DND-41 (cell line): ENCODE data around the gene CLPTM1L.
"Not testable (repeated sequence)": the region's sequence is repeated elsewhere in the genome, so short reads cannot be mapped to it uniquely, and the experiment has no call there.

Source experiments
- ATAC-seq: fragments of 200-7000 bp; cut with Tn5 transposase; 3 replicates; pipeline ENCODE4 v1.9.1; 2021; ENCODE audit warnings: low read depth; ENCODE audit not compliant: insufficient read depth
- DNase-seq: peaks from one replicate; pipeline ENCODE4 v3.0.0-alpha.2; 2020
- H2AFZ ChIP-seq: 2 replicates; pipeline ENCODE4 v1.6.0; 2012; ENCODE audit warnings: low read depth, low read length
- H3K27ac ChIP-seq: 2 replicates; pipeline ENCODE4 v1.5.1; 2012; ENCODE audit warnings: low read length, inconsistent platforms
- H3K27me3 ChIP-seq: fragments of 200-600 bp; sonication (generic); 2 replicates; pipeline ENCODE4 v1.6.0; 2012; ENCODE audit warnings: low read length, mild to moderate bottlenecking, inconsistent platforms; ENCODE audit not compliant: insufficient read depth, poor library complexity
- H3K36me3 ChIP-seq: 2 replicates; pipeline ENCODE4 v1.5.1; 2012; ENCODE audit warnings: low read length, inconsistent platforms; ENCODE audit not compliant: insufficient read depth
- H3K4me1 ChIP-seq: 2 replicates; pipeline ENCODE4 v1.5.1; 2012; ENCODE audit warnings: mild to moderate bottlenecking, low read length; ENCODE audit not compliant: insufficient read depth
- H3K4me2 ChIP-seq: 2 replicates; pipeline ENCODE4 v1.6.0; 2012; ENCODE audit warnings: mild to moderate bottlenecking, moderate library complexity, low read length, inconsistent platforms; ENCODE audit not compliant: insufficient read depth
- H3K4me3 ChIP-seq, 2 experiments: fragments of 200-600 bp in 1 of 2; shearing (Covaris generic) in 1 of 2; 2 replicates each; pipeline ENCODE4 v1.5.1; 2012 to 2016; ENCODE audit warnings: inconsistent platforms in 2 of 2, low read length in 2 of 2, mild to moderate bottlenecking in 2 of 2, low read depth in 1 of 2, moderate library complexity in 1 of 2
- H3K79me2 ChIP-seq: 2 replicates; pipeline ENCODE4 v1.6.0; 2012; ENCODE audit warnings: low read length, inconsistent platforms; ENCODE audit not compliant: insufficient read depth
- H3K9ac ChIP-seq: 2 replicates; pipeline ENCODE4 v1.6.0; 2012; ENCODE audit warnings: low read depth, mild to moderate bottlenecking, inconsistent platforms, low read length, moderate library complexity
- H3K9me3 ChIP-seq: 2 replicates; pipeline ENCODE4 v1.5.1; 2012; ENCODE audit warnings: low read length, moderate library complexity, mild to moderate bottlenecking, inconsistent platforms; ENCODE audit not compliant: insufficient read depth, severe bottlenecking
- H4K20me1 ChIP-seq: 2 replicates; pipeline ENCODE4 v1.6.0; 2012; ENCODE audit warnings: low read length; ENCODE audit not compliant: insufficient read depth
- CTCF ChIP-seq: IDR thresholded peaks from 2 replicates; pipeline ENCODE4 v1.5.1; 2012; ENCODE audit warnings: borderline replicate concordance, low read length, moderate library complexity, mild to moderate bottlenecking; ENCODE audit not compliant: poor library complexity, severe bottlenecking; ENCODE audit errors: extremely low read depth
- EZH2 ChIP-seq: IDR thresholded peaks from 3 replicates; pipeline ENCODE4 v1.6.1; 2012; ENCODE audit warnings: borderline replicate concordance, low read depth, mild to moderate bottlenecking, moderate library complexity, low read length, inconsistent platforms; ENCODE audit not compliant: severe bottlenecking

CLPTM1L gene

GRCh38 chr5:1334831-1335539 lies 9.9 kb downstream of the CLPTM1L start:
- no peak for DNase-seq
- H3K9ac ChIP-seq: no peak overlapping the region
- H3K4me2 ChIP-seq: no peak overlapping the region
- no peak overlapping the region for H2AFZ ChIP-seq
- peaks cover 91% of the 10 kb centered on the region for H3K79me2 ChIP-seq
- no peaks in the 10 kb centered on the region for H3K27me3 ChIP-seq
- ATAC-seq: no peak
- peaks cover 98% of the 10 kb centered on the region for H3K36me3 ChIP-seq
- peaks cover 76% of the 10 kb centered on the region for H4K20me1 ChIP-seq
- peaks cover 7% of the 10 kb centered on the region for H3K4me1 ChIP-seq
- H3K27ac ChIP-seq: no peak overlapping the region
- no peak overlapping the region for H3K4me3 ChIP-seq
- no peaks in the 10 kb centered on the region for H3K9me3 ChIP-seq
- TF ChIP-seq EZH2: no peak
- TF ChIP-seq CTCF: no peak

GRCh38 chr5:1333986-1334385 lies 10.9 kb downstream of the CLPTM1L start:
- Histone ChIP-seq H3K27me3 (no peaks in the 10 kb centered on the region), H3K9me3 (no peaks in the 10 kb centered on the region), H3K4me2 (no peak overlapping the region), H3K4me1 (peaks cover 6% of the 10 kb centered on the region), H3K36me3 (peaks cover 96% of the 10 kb centered on the region), H3K27ac (no peak overlapping the region), H3K9ac (no peak overlapping the region), H3K79me2 (peaks cover 93% of the 10 kb centered on the region), H2AFZ (no peak overlapping the region), H4K20me1 (peaks cover 76% of the 10 kb centered on the region), H3K4me3 (no peak overlapping the region)
- no peak for TF ChIP-seq CTCF
- no peak for TF ChIP-seq EZH2
- ATAC-seq (no peak), DNase-seq (no peak)

GRCh38 chr5:1333286-1333685 lies 11.6 kb downstream of the CLPTM1L start:
- H3K4me3 ChIP-seq, H2AFZ ChIP-seq, H3K9ac ChIP-seq, H3K4me2 ChIP-seq, ATAC-seq, H3K4me1 ChIP-seq, DNase-seq, H3K27ac ChIP-seq, H3K27me3 ChIP-seq, H3K9me3 ChIP-seq: not testable (repeated sequence)
- Histone ChIP-seq H3K79me2 (peaks cover 93% of the 10 kb centered on the region), H4K20me1 (peaks cover 76% of the 10 kb centered on the region), H3K36me3 (peaks cover 95% of the 10 kb centered on the region)

GRCh38 chr5:1332461-1333001 lies 12.4 kb downstream of the CLPTM1L start:
- Histone ChIP-seq H3K9me3 (no peaks in the 10 kb centered on the region), H3K4me2 (no peak overlapping the region), H3K4me1 (no peaks in the 10 kb centered on the region; the same call in none of the 2 replicates), H4K20me1 (peaks cover 72% of the 10 kb centered on the region), H3K27me3 (no peaks in the 10 kb centered on the region), H3K4me3 (no peak overlapping the region), H3K27ac (no peak overlapping the region), H3K36me3 (peaks cover 88% of the 10 kb centered on the region), H3K9ac (no peak overlapping the region), H3K79me2 (peaks cover 89% of the 10 kb centered on the region), H2AFZ (no peak overlapping the region)
- DNase-seq (no peak), ATAC-seq (peak; percentile 43)
- TF ChIP-seq EZH2 (no peak), CTCF (no peak)
